GM19455 (cell line): ENCODE data around the gene DDX4.
"Not testable (repeated sequence)": the region's sequence is repeated elsewhere in the genome, so short reads cannot be mapped to it uniquely, and the experiment has no call there.

Experiments
- ATAC-seq: cut with Tn5 transposase; IDR thresholded peaks from one replicate; pipeline ENCODE4 v1.9.1; 2021; ENCODE audit not compliant: unreplicated experiment

DDX4 gene

GRCh38 chr5:55720188-55720703 lies 17.6 kb upstream of the DDX4 start:
- no peak for ATAC-seq

DNA sequence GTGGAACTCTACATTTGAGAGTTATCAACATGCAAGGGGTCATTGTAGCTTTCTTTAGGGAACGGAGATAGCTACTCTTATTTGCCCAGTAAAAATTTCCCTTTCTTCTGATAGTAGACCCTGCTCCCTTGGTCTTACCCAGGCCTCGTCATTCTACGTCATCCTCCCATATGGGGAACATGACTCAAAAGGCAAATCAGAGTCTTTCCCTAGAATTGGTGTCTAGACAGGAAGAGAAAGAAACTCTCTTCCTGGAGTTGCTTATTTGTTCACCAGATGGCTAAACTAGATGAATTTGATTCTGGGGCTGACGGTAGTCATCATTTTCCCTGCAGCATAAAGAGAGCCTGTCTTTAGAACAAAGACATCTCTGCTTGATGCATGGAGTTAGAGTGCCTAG lies 13.6 kb upstream of the DDX4 start:
- no peak for ATAC-seq

GRCh38 chr5:55731848-55732247 lies 6.0 kb upstream of the DDX4 start:
- ATAC-seq, result no peak

DNA sequence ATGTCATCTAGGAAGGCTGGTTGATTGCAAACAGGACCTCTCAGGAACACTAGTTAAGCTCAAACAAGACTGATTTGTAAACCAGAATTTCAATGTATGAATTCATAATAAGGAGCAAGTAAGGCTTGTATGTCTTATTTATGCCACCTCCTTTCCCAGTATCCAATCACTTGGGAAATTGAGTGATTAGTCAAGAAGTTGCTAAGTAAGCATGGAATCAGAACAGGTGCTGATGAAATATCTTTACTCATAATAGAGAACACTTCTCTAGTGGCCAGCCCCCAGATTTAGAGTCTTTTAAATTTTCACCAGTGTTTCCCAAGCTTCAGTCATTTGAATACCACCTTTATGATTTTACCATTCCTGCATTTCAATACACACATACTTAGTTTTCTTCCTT lies 5.3 kb upstream of the DDX4 start:
- no peak for ATAC-seq

DNA sequence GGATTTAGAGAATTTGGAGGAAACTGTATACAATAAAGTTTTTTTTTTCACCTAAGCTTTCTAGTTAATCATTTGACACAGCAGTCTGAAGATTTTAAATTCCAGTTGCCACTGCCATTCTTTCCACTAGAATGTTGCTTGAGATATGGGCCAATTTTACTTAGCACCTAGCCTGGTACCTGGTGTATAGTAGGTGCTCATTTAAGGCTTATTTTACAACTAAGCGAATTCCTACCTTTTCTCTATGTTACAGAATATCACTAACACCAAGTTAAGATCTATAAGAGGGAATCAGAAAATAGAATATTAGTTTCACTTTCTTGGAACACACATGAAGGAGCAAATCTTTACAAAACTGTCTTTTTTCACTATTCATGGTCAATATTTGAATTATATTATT lies 3.2 kb upstream of the DDX4 start:
- ATAC-seq, result no peak

- no peak for ATAC-seq
Observed at GRCh38 chr5:55742778-55743177, 4.9 kb downstream of the DDX4 start.

DNA sequence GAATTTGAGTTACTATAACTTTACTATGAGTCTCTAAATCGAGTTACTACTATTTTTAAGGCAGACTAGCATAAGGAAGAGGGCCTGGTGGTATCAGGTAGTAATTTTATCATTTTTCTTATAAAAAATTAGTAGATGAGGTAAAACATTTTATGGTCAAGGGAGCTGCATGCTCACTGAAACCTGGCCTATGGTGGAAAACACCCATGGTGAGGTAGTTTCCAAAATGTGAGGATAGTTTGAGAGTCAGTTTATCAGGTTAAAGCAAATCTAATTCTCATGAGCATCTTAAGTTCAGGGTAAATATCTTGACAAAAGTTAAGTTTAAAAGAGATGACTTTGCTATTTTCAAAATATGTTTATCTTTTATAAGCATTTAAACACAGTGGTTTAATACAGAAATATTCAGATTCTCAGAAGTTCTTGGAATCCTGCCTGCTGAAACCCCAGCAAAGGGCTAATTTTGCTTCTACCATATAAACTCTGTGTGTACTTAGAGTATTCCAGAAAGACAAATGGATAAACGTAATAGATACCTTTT lies 10.0 kb downstream of the DDX4 start:
- no peak for ATAC-seq

DNA sequence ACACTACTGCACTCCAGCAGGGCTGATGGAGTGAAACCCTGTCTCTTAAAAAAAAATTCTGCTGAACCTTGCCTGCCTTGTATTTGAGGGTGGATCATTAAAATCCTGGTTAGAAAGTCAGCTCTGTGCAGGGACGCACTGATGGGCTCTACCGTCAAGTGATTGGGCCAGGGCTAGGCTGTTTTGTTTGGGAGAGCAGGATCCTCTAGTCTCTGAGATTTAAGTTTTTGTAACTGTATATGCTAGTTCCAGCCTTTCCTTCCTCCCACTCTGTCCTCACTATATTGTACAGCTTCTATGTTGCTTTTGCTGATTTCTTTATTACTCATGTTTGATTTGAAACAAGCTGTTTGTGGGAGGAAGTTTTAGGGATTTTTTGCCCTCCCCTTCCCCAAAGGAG lies 11.5 kb downstream of the DDX4 start:
- ATAC-seq, result no peak

DNA sequence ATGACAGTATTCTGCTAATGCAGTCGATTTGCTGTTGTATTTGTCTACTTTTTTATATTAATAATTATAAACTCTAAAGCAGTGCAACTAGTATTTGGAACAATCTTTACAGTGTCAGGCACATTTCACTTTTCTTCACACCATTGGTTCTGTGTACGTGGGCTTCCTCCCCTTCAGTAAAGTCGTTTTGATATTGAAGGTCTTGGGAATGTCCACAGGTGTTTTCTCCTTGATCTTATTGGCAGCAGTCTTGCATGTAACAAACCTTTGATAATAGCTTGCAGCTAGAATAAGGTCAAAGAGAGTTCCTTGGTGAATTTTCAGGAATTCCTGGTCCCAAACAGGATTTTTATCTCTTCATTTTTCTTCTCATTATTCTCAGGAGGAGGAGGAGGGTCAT lies 12.2 kb downstream of the DDX4 start:
- ATAC-seq, result no peak

GRCh38 chr5:55750499-55750898 lies 12.6 kb downstream of the DDX4 start:
- ATAC-seq, result no peak

DNA sequence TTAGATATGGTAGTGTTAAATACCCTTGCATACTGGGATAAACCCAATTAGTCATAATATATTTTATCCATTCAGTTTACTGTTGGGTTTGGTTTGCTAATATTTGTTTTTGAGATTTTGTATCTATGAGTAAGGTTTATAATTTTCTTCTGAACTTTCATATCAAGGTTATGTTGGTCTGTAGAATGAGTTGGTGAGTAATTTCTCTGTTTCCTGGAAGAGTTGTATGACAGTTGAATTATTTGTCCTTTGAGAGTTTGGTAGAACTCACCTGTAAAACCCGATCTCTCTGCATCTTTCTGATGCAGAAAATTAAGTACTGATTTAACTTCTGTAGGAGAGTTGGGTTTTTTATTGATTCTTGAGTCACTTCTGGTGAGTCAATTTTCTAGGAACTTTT lies 20.4 kb downstream of the DDX4 start:
- ATAC-seq, result no peak

GRCh38 chr5:55758714-55759113 lies 20.9 kb downstream of the DDX4 start:
- no peak for ATAC-seq

- ATAC-seq, result not testable (repeated sequence)
Observed at GRCh38 chr5:55761721-55762120, 23.9 kb downstream of the DDX4 start.

DNA sequence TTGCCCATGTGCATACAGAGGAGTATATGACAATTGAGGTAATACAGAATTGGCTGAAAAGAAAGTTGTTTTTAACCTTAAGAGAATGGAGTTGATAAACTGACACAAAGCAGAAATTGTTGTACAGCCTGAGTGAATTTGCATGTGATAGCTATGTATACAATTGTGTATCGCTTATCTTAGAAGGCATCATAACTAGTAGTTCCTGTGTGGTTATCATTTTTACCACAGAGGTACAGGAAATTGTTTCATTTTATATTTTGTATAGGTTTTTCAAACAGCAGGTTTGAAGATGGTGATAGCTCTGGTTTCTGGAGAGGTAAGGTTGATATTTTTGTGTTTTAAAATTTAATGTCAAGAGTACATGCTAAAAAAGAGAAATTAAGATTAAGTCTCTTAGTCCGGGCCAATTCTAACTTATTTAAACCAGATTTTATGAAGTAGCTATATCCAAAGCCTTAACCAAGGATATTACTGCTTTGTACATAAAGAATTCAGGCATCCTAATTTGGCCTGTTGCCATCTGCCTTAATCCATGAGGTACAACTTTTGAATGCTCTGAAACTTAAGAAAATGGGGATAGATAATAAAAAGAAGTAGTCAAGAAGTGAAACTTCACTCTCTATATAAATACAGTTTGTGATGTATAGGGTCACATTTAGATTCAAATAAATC lies 26.0 kb downstream of the DDX4 start:
- no peak for ATAC-seq

DNA sequence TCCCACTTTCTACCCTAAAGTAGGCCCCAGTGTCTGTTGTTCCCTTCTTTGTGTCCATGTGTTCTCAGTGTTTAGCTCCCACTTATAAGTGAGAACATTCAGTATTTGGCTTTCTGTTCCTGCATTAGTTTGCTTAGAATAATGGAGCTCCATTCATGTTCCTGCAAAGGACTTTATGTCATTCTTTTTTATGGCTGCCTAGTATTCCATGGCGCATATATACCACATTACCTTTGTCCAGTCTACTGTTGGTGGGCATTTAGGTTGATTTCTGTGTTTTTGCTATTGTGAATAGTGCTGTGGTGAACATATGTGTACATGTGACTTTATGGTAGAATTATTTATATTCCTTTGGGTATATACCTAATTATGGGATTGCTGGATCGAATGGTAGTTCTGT lies 30.4 kb downstream of the DDX4 start:
- no peak for ATAC-seq

- no peak for ATAC-seq
Observed at GRCh38 chr5:55771175-55771655, 33.4 kb downstream of the DDX4 start.

GRCh38 chr5:55773057-55773456 lies 35.2 kb downstream of the DDX4 start:
- ATAC-seq, result no peak

- no peak for ATAC-seq
Observed at GRCh38 chr5:55777332-55777731, 39.5 kb downstream of the DDX4 start.

DNA sequence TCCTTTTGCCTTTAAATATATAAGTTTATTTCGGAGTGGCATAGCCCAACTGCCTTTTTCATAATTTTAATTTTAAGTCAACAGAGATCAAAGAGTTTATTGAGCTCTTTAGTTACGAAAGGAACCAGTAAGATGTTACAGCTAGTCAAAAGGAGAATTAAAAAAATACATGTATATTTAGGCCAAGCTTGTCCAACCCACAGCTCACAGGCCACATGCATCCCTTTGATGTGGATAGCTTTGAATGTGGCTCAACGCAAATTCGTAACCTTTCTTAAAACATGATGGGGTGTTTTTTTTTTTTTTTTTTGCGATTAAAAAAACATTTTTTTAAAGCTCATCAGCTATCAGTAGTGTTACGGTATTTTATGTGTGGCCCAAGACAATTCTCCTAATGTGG lies 63.1 kb downstream of the DDX4 start:
- ATAC-seq, result no peak

GRCh38 chr5:55808814-55809213 lies 71.0 kb downstream of the DDX4 start:
- ATAC-seq, result not testable (repeated sequence)

DNA sequence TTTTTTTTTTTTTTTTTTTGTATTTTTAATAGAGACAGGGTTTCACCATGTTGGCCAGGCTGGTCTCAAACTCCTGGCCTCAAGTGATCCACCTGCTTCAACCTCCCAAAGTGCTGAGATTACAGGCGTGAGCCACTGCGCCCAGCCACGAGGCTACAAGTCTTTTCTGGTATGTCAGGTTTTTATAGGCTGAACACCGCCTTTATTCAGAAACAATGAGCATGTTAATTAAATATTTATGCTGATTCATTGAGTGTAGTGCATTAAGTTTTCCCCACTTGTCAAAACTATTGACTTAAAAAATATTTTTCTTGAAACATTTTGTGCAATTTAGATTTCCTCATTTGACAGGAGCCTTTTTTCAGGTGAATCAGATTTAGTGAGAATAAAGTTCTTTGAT lies 78.1 kb downstream of the DDX4 start:
- not testable (repeated sequence) for ATAC-seq

- ATAC-seq, result no peak
Observed at GRCh38 chr5:55816342-55816741, 78.5 kb downstream of the DDX4 start.

DNA sequence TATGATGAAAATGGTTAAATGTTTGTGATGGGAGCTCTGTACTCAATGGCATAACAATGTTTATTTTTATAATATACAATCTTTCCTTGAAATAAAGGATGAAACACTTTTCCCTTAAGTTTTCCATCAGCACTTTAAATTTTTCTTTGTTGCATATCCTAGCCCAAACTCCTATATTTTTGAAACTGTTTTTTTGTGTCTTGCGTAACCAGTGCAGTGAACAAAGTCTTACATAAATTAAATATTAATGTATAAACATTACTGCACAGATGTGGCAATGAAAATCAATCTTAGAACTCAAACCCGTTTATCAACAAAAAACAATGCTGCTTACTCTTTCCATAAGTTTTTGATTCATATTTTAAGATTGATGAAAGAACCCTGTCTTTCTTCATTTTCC lies 79.2 kb downstream of the DDX4 start:
- ATAC-seq, result no peak
